Measurements from ENCODE around the gene CNTN4.
"Not testable (repeated sequence)": the region's sequence is repeated elsewhere in the genome, so short reads cannot be mapped to it uniquely, and the experiment has no call there.

The CNTN4 gene

GRCh38 chr3:2931265-2931664 is 832.6 kb downstream of the CNTN4 start:
- DNase-seq, result no peak

DNA sequence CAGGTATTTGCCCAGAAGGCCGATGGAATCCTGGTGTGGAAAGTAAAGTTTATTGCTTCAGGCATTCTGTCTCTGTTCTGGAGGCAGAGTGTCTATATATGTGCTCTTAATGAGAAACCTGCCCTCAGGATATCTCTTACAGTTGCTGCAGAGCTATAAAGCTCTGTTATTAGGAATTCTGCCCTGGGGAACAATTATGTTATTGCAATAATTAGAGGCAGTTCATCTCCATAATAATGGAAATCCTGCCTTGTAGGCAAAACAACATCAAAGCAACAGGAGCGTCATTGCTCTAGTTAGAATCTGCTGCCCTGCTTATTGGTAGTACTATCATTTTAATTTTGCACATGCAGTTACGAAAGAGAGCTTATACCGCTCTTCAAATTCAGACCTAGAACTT is 835.9 kb downstream of the CNTN4 start:
- no peak for DNase-seq

GRCh38 chr3:2937055-2937454 is 838.4 kb downstream of the CNTN4 start:
- DNase-seq, result no peak

- DNase-seq, result no peak
These were observed 838.9 kb downstream of the CNTN4 start for GRCh38 chr3:2937592-2937991.

- DNase-seq, result no peak
These were observed 840.0 kb downstream of the CNTN4 start for GRCh38 chr3:2938711-2939110.

DNA sequence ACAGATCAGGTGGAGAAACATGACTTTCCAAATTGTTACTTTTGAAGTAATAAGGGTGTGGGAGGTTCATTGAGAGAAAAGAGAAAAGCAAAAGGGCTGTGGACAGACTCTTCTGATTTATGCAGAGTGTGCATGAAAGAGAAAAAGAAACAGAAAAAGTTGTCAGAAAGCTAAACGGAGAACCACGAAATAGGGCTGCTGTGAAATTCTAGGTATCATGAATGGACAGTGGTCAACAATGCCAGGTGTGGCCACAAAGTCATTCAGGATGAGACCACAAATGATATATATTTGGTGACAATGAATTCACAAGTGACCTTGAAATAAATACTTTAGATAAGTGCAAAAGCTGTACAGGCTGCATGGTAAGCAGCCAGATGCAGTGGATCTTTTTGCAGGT is 841.4 kb downstream of the CNTN4 start:
- no peak for DNase-seq

DNA sequence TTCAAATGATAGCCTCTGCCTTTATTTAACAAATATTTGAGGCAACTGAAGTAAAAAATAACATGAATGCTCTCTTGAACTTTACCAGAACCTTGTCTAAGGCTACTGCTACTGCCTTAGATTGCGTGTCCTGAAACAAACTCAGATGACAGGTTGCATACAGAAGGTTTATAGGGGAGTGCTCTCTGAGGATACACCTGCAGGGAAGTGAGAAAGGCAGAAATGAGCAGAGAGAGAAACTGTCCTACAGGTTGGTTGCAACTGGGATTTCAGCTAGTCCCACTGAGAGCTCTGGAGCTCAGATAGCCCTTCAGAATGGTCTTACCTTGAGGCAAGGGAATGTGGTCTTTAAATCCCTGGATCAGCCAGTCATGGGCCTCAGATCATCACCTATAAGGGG is 846.0 kb downstream of the CNTN4 start:
- no peak for DNase-seq

DNA sequence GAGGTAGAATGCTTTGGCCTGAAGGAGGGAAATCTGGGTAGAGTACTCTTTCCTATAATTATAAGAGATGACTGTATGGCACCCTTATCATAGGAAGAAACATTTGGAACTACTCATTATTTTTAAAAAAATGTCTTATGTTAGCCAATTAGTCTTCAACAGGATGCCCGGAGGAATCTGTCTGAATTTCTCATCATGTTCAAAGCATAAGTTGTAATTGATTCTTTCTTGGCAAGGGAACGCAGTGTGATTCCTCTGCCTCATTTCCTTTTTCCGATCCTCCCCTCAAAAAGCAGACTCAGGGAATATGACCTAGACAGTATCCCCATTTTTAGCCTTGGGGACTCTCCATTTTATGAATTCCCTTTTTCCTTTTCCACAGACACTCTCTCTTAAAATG is 846.5 kb downstream of the CNTN4 start:
- DNase-seq, result no peak

- DNase-seq, result no peak
These were observed 848.9 kb downstream of the CNTN4 start for GRCh38 chr3:2947536-2947935.

DNA sequence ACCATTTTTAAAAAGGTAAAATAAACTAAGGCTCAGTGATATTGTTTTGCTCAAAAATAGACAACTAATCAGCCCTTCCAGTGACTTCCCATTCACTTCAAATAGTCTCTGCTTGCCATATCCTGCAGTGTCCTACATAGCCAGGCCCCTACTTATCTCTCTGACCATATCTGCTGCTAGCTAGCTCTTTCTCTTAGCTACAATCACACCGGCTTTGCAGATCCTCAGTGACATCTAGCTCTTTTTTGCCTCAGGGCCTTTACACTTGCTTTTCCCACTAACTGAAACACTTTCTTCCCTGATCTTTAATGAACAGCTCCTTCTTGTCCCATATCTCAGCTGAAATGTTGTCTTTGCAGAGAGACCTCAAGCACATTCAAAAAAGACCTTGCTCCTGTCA is 850.2 kb downstream of the CNTN4 start:
- no peak for DNase-seq

DNA sequence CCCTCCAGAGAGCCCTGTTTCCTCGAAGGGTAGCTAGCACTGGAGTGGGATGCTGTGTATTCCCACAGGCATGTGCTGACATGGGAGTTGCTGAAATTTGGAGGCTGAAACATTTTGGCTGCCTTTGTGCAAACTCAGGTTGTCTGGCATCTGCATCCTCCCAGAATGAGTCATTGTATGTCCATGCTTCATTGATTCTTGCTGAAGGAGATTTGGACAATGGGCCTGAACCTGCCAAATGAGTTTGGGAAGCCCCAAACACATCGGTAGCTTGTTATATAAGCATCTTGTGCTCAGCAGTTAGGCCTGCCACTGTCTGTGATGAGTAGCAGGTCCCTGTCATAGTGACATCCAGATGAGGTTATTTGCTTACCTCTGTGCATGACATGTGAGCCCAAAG is 851.5 kb downstream of the CNTN4 start:
- no peak for DNase-seq

- no peak for DNase-seq
These were observed 858.4 kb downstream of the CNTN4 start for GRCh38 chr3:2957115-2957514.

DNA sequence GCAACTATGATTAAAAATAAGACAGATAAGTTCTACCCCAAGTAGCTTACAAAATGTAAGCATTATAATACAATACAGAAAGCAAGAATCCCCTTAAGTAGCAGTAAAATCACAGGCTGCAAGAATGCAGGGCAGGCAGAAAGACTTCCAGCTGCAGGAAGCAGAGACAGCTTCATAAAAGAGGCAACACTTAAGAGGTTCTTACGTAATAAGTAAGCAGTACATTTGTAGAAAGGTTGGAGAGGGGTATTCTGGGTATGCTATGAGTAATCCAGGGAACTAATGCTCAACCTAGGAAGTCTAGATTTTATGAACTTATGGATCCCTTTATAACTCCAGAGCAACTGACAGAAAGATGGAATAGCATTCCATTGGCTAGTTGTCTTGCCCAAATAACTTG is 859.9 kb downstream of the CNTN4 start:
- DNase-seq, result no peak

GRCh38 chr3:2961576-2961975 is 862.9 kb downstream of the CNTN4 start:
- DNase-seq, result no peak

DNA sequence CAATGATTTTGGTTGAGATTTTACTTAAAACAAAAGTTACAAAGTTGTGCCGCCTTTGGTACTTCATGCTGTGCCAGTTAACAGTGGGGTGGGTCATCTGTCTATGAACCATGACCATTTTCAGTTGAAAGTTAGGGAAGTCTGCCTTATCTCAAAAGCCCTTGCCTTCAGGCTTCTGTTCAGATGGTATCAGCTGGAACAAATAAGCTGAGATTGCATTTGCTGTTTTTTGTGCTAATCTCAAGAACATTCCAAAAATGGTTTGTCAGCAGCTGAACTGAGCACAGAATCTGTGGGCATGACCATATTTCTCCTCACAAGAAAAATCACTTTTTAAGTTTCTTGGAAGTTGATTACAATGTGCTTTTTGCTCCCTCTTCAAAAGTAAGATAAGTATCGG is 869.2 kb downstream of the CNTN4 start:
- DNase-seq, result no peak

DNA sequence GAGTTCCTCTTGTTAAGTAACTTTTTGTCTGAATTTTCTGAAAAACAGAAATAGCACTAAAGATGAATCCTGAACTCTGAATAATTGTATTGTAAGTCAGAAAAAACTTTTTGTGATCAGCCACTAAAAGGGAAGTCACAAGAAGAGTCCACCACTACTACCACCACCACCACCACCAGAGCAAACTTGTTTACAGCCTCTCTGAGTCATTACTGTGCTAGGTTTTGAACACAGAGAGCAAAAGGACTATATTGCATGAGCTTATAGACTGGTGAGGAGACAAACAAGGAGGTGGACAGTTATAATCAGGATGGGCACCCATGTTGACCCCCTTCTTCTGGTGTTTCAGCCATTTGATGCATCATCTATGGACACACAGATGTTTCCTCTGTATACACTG is 869.8 kb downstream of the CNTN4 start:
- DNase-seq, result no peak

DNA sequence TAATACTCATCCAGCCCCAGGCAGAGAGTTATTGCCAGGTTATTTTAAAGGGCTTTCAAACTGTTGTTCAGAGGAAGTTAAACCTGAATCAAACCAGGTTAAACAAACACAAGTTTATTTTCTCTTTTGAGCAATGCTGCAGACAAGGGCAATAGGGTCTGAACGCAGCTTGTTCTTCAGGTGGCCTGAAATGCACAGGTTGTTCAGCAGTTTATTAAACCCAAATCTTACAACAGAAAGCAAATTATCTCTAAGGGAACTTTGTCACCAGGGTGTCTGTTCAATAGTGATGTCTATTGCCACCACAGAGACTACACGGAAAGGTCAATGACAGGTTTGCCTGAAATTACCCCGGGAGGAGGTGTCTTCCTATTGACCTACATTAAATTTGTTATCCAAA is 877.5 kb downstream of the CNTN4 start:
- no peak for DNase-seq

DNA sequence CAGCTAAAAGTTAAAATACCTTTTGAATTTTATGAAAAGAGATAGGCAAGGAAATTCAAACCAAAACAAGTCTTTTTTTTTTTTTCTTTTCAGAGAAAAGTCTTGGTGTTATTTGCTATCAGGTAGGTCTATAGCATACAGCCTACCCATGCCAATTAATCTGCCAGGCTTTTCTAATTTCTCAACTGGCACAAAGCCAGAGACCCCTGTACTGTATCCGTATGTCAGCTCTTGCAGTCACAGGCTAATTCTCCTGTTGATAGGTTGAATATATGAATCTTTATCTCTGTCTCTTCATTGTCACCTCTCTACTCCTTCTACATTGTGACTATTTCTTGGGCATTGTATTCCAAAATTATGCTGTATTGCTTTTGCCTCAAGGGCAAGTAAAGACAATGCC is 878.1 kb downstream of the CNTN4 start:
- DNase-seq, result no peak

DNA sequence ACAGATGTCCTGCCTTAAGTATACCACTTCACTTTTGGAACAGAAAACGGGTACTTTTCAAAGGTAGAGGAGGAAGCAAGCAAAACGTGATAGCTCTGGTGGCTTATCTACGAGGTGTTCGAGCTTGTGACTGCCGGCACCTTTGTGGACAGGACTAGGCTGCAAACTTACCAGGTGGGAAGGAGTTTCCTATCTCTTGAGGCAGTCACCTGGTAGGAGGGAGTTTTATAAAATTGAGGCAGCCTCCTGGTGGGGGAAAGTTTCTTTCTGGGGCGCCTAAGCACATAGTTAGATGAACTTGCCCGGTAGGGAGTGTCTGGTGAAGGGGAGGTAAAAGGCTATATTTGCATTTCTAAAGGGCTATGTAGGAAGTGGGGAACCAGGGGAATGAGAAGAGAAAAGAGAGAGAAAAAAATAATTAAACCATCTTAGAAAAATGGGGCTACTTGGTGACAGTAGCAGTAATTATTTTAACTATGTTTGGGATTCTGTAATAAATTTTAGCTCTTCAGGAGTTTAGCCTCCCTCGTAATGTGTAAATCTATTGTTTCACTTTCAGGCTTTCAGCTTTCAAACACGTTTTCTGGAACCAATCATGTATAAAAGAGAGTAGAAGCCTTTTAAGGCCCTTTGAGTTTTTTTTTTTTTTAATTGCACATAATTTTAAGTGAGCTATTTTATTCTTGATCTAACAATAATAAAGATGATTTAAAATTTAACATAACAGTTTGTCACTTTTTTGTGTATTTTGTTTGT is 880.5 kb downstream of the CNTN4 start:
- no peak for DNase-seq

GRCh38 chr3:2984005-2984830 is 885.6 kb downstream of the CNTN4 start:
- DNase-seq, result no peak

DNA sequence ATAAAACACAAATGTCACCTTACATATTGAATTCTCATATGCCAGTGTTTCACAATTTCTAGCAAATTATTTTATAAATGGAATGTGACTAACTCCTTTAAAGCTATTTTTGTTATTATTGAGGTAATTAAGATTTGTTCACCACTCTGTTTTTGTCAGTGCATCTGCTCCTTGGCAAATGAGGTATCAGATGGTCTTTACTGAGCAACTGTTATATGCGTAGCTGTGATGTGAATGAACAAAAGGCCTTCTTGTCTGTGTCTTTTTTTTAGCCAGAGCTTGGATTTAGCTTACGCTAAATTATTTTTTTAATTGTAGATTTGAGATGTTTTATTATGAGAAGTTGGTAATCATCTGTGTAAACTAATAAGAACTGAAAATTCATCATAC is 886.2 kb downstream of the CNTN4 start:
- DNase-seq, result no peak

- DNase-seq, result no peak
These were observed 886.8 kb downstream of the CNTN4 start for GRCh38 chr3:2985479-2985878.

DNA sequence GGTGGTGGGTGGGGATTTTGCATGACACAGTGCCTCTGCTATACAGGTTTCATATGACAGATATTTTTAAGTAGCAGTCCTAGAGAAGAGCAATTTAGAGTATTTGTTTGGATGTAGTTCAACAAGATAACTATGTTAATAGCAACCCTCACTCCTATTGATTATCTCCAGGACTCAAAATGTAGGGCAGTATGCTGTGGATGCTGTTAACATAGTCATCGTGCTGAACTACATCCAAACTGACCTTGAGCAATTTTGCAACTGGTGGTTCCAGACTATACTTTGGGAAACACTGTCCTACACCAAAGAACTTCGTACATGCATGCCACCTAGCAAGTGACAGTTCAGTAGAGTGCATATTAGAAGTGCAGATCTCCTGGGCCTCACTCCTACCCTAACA is 893.9 kb downstream of the CNTN4 start:
- DNase-seq, result no peak

- DNase-seq, result not testable (repeated sequence)
These were observed 894.5 kb downstream of the CNTN4 start for GRCh38 chr3:2993130-2993529.

DNA sequence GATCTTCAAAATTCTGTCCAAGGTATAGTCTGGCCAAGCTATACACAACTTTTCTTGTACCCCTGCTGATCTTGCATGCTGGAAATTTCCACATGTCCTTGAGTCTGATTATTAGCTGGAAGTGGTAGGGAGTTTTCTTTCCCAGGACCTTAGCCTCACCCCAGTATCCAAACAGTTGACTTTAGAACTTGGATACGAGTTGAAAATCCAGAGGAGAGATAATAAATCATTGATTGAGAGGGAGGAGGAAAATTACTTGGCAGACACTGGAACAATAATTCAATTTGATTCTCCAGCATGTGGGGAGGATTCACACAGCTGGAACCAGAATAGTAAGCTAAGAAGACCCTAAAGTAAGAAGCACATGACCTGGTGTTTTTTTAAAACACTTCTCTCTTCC is 895.1 kb downstream of the CNTN4 start:
- no peak for DNase-seq

All from NCI-H226 (cell line).